K562 (cell line): ENCODE results near the gene MIEF1. TPM values are rescaled to one million over a fixed set of nuclear protein-coding genes. Genes with fewer than 3 reads are reported as not detected.

Experiments
- ATAC-seq: fragments of 200-7000 bp; cut with Tn5 transposase; 3 replicates; pipeline ENCODE4 v1.9.1; 2020; ENCODE audit warnings: moderate library complexity
- BruUV-seq: library from RNA; stranded (reverse); fragments of 400-500 nt; replicated peaks from 2 replicates; lab custom pipeline; 2021; lab: Mats Ljungman, UMichigan
- CTCF ChIA-PET: fragments of 300-600 bp; formaldehyde crosslinking; extraction: SDS; loops from one replicate; lab custom pipeline; 2021; ENCODE audit warnings: low intra/inter-chr PET ratio; lab: Yijun Ruan, JAX
- POLR2A ChIA-PET: fragments of 300-600, 350-650 bp; sonication (Branson Sonifier 250); formaldehyde crosslinking; extraction: SDS; loops from one replicate; lab custom pipeline; 2021; ENCODE audit warnings: antibody characterized with exemption, inconsistent platforms; lab: Yijun Ruan, JAX
- DNase-seq, 4 experiments: peaks; one replicate each; pipeline versions ENCODE4 v3.0.0 to v3.0.0-alpha.2; 2011 to 2018; ENCODE audit warnings: low spot score in 3 of 4, mixed read lengths in 3 of 4; ENCODE audit errors: extremely low read depth in 1 of 4
- FAIRE-seq: peaks from 2 replicates; lab custom pipeline; 2011; peaks lifted over from hg19 to GRCh38; lab: Jason Lieb, UNC
- H2AFZ ChIP-seq: 2 replicates; pipeline ENCODE4 v1.6.0; 2011; ENCODE audit warnings: low read depth, low read length, control low read depth, inconsistent platforms
- H3K27ac ChIP-seq: fragments of 200-600 bp; 3 replicates; pipeline ENCODE4 v1.8.0; 2011; ENCODE audit warnings: low read depth, mild to moderate bottlenecking, control low read depth, inconsistent platforms, low read length, moderate library complexity, mixed read lengths; ENCODE audit errors: extremely low read depth
- H3K27me3 ChIP-seq, 2 experiments: fragments of 300-600 bp in 1 of 2; 2 replicates in 1 of 2; 3 replicates in 1 of 2; pipeline versions ENCODE4 v1.6.0 to v1.8.0; 2011; ENCODE audit warnings: inconsistent platforms in 2 of 2, low read length in 2 of 2, mild to moderate bottlenecking in 1 of 2, mixed read lengths in 1 of 2, moderate library complexity in 1 of 2; ENCODE audit not compliant: control insufficient read depth in 2 of 2, insufficient read depth in 2 of 2
- H3K36me3 ChIP-seq: fragments of 300-600 bp; 3 replicates; pipeline ENCODE4 v1.8.0; 2011; ENCODE audit warnings: mild to moderate bottlenecking, low read length, inconsistent platforms; ENCODE audit not compliant: control insufficient read depth, insufficient read depth
- H3K4me1 ChIP-seq, 2 experiments: fragments of 200-600 bp in 1 of 2; replicated peaks in 1 of 2; 2 replicates in 1 of 2; 3 replicates in 1 of 2; pipeline versions ENCODE4 v1.5.1 to v1.8.0; 2011; ENCODE audit warnings: inconsistent platforms in 2 of 2, low read length in 2 of 2, mild to moderate bottlenecking in 1 of 2, mixed read lengths in 1 of 2, moderate library complexity in 1 of 2; ENCODE audit not compliant: control insufficient read depth in 2 of 2, insufficient read depth in 2 of 2
- H3K4me2 ChIP-seq: 2 replicates; pipeline ENCODE4 v1.6.1; 2011; ENCODE audit warnings: low read length, control low read depth, inconsistent platforms, mixed read lengths; ENCODE audit not compliant: insufficient read depth
- H3K4me3 ChIP-seq: fragments of 200-600 bp; sonication (generic), shearing (Covaris generic); 2 replicates; pipeline ENCODE4 v1.5.1; 2016; ENCODE audit warnings: control low read depth, inconsistent platforms
- H3K79me2 ChIP-seq: fragments of 200-600 bp; 3 replicates; pipeline ENCODE4 v1.8.0; 2011; ENCODE audit warnings: low read length, inconsistent platforms; ENCODE audit not compliant: control insufficient read depth, insufficient read depth
- H3K9ac ChIP-seq, 2 experiments: 2 replicates each; pipeline versions ENCODE4 v1.6.0 to v1.6.1; 2011; ENCODE audit warnings: low read depth in 2 of 2, low read length in 2 of 2, control low read depth in 1 of 2, inconsistent platforms in 1 of 2, mild to moderate bottlenecking in 1 of 2, mixed read lengths in 1 of 2; ENCODE audit not compliant: insufficient read depth in 1 of 2
- H3K9me1 ChIP-seq: one replicate; pipeline ENCODE4 v1.6.0; 2011; ENCODE audit warnings: inconsistent platforms, mild to moderate bottlenecking, low read length, moderate library complexity; ENCODE audit not compliant: control insufficient read depth, insufficient read depth
- H3K9me3 ChIP-seq: replicated peaks from 2 replicates; pipeline ENCODE4 v1.5.1; 2011; ENCODE audit warnings: low read depth, low read length, inconsistent platforms; ENCODE audit not compliant: control insufficient read depth, insufficient read depth
- H4K20me1 ChIP-seq: replicated peaks from 2 replicates; pipeline ENCODE4 v1.6.1; 2011; ENCODE audit warnings: low read length, inconsistent platforms, mixed read lengths; ENCODE audit not compliant: control insufficient read depth, insufficient read depth
- CREB1 ChIP-seq, 2 experiments: sonication (generic) in 1 of 2; formaldehyde crosslinking in 1 of 2; IDR thresholded peaks; 2 replicates each; pipeline versions ENCODE4 v1.6.1 to v1.8.0; 2012 to 2022; ENCODE audit warnings: inconsistent platforms in 1 of 2, mild to moderate bottlenecking in 1 of 2, missing genetic modification reagents in 1 of 2, moderate library complexity in 1 of 2
- GTF2E2 ChIP-seq: fragments of 200-800 bp; sonication (Bioruptor generic); IDR thresholded peaks from 2 replicates; pipeline ENCODE4 v1.6.1; 2016; ENCODE audit warnings: missing genetic modification characterization, missing compliant biosample characterization
- HDAC3 ChIP-seq: fragments of 450-650 bp; IDR thresholded peaks from 2 replicates; pipeline ENCODE4 v1.6.1; 2018; ENCODE audit warnings: borderline replicate concordance, mild to moderate bottlenecking, moderate library complexity; ENCODE audit not compliant: partially characterized antibody
- JUN ChIP-seq, 2 experiments: sonication (generic) in 1 of 2; formaldehyde crosslinking in 1 of 2; IDR thresholded peaks; 2 replicates each; pipeline versions ENCODE4 v1.6.1 to v1.8.0; 2012 to 2022; ENCODE audit warnings: borderline replicate concordance in 2 of 2, mild to moderate bottlenecking in 2 of 2, improper control_type of control experiment in 1 of 2, low read depth in 1 of 2, low read length in 1 of 2, missing genetic modification reagents in 1 of 2
- MBD2 ChIP-seq: sonication (generic); IDR thresholded peaks from 2 replicates; pipeline ENCODE4 v1.6.1; 2016; ENCODE audit warnings: low read depth, borderline replicate concordance
- SRSF9 ChIP-seq: fragments of 200-400 bp; formaldehyde crosslinking; IDR thresholded peaks from 2 replicates; pipeline ENCODE4 v1.6.1; 2017; ENCODE audit warnings: low read depth, low read length, borderline replicate concordance
- TEAD4 ChIP-seq, 2 experiments: sonication (generic) in 1 of 2; formaldehyde crosslinking in 1 of 2; IDR thresholded peaks; 2 replicates each; pipeline versions ENCODE4 v1.6.1 to v1.8.0; 2012 to 2022; ENCODE audit warnings: borderline replicate concordance in 1 of 2, inconsistent platforms in 1 of 2, low read length in 1 of 2, mild to moderate bottlenecking in 1 of 2, missing genetic modification reagents in 1 of 2
- U2AF2 ChIP-seq: fragments of 200-400 bp; formaldehyde crosslinking; optimal IDR thresholded peaks from 2 replicates; pipeline ENCODE3; 2017; ENCODE audit warnings: low read depth, mild to moderate bottlenecking, low read length
- WGBS: fragments of 100-300 bp; shearing (Covaris generic); methylation state at CpG from one replicate; pipeline ENCODE4 v1.1.6; 2016; ENCODE audit warnings: low coverage, mixed read lengths; ENCODE audit not compliant: insufficient coverage; ENCODE audit errors: missing lambda C conversion rate; 5-methylcytosine and 5-hydroxymethylcytosine counted together
- in situ Hi-C: fragments of 300-500 bp; cut with MboI; formaldehyde crosslinking; loops from 4 replicates; pipeline ENCODE4 v1.15.0; 2018; ENCODE audit warnings: inconsistent platforms, mixed read lengths
- intact Hi-C: fragments of 100-400 bp; cut with micrococcal nuclease; formaldehyde crosslinking; loops from 2 replicates; pipeline ENCODE4 v1.14.2; 2022
- polyA plus RNA-seq, 8 experiments: library from polyadenylated mRNA; depleted of rRNA in 4 of 8; stranded (reverse) in 5 of 8; unstranded in 3 of 8; fragments of >200 nt; fragmentation: Nextera tagmentation in 2 of 8; fragmentation: Illumina TruSeq in 1 of 8; extraction: Ambion mirVana in 2 of 8; extraction: Trizol in 1 of 8; gene quantifications; 2 replicates each; pipeline versions ENCODE4 v1.2.1 to v1.2.3, GENCODE V29; 2011 to 2014; ENCODE audit warnings: inconsistent platforms in 1 of 8, missing spikeins in 1 of 8
- total RNA-seq, 7 experiments: library from RNA; depleted of rRNA in 6 of 7; stranded (reverse); fragments of >200 nt in 6 of 7; fragmentation: Illumina TruSeq in 2 of 7; extraction: Trizol in 2 of 7; gene quantifications; 2 replicates each; pipeline versions ENCODE4 v1.2.1 to v1.2.3, GENCODE V29; 2011 to 2021; ENCODE audit warnings: low replicate concordance in 1 of 7
- TF ChIP-seq, protein P1 (sequence below): conservative IDR thresholded peaks from 2 replicates; pipeline ENCODE4 v1.6.1; 2011; ENCODE audit warnings: low read depth, mild to moderate bottlenecking, low read length; ENCODE audit not compliant: control insufficient read depth
- TF ChIP-seq, protein P2 (sequence below): fragments of 150-350 bp; IDR thresholded peaks from 2 replicates; pipeline ENCODE4 v1.6.1; 2014; ENCODE audit warnings: low read depth, mild to moderate bottlenecking, low read length, borderline replicate concordance
- TF ChIP-seq, protein P3 (sequence below): fragments of 250-450 bp; sonication (Bioruptor Pico); IDR thresholded peaks from 2 replicates; pipeline ENCODE4 v1.4.0; 2020; ENCODE audit warnings: borderline replicate concordance
- TF ChIP-seq, protein P4 (sequence below): fragments of 250-450 bp; sonication (Bioruptor Pico); IDR thresholded peaks from 2 replicates; pipeline ENCODE4 v1.5.0; 2020; ENCODE audit warnings: mild to moderate bottlenecking

The MIEF1 gene
- total and polyA plus RNA-seq, 9 of the 15 experiments (the other 6 are each of a cell fraction or from before 2014, with no cell fraction given) = 10.9 to 51.8 (median 25.5) TPM

DNA sequence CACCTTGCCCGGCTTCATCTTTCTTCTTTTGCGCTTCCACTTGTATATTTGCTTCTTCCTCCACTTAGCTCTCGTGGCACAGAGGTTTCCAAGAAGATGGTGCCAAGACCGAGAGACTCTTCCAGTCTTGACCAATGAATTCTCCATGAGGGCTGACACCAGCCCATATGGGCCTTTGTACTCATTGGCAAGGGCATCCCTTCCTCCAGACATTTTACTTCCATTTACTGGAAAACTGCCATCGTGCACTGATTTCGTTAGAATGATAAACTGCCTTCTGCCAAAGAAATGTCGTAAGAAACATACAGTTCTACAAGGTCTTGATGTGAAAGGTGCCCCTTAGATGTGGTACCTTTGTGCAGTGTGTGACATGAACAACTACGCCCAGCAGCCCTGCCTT lies 4.7 kb upstream of the MIEF1 start:
- in situ Hi-C loops = no loop called here
- no peak overlapping the region for H3K9ac ChIP-seq
- ATAC-seq = no peak
- TF ChIP-seq, protein P1, sequence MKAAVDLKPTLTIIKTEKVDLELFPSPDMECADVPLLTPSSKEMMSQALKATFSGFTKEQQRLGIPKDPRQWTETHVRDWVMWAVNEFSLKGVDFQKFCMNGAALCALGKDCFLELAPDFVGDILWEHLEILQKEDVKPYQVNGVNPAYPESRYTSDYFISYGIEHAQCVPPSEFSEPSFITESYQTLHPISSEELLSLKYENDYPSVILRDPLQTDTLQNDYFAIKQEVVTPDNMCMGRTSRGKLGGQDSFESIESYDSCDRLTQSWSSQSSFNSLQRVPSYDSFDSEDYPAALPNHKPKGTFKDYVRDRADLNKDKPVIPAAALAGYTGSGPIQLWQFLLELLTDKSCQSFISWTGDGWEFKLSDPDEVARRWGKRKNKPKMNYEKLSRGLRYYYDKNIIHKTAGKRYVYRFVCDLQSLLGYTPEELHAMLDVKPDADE = no peak
- TF ChIP-seq, protein P2, sequence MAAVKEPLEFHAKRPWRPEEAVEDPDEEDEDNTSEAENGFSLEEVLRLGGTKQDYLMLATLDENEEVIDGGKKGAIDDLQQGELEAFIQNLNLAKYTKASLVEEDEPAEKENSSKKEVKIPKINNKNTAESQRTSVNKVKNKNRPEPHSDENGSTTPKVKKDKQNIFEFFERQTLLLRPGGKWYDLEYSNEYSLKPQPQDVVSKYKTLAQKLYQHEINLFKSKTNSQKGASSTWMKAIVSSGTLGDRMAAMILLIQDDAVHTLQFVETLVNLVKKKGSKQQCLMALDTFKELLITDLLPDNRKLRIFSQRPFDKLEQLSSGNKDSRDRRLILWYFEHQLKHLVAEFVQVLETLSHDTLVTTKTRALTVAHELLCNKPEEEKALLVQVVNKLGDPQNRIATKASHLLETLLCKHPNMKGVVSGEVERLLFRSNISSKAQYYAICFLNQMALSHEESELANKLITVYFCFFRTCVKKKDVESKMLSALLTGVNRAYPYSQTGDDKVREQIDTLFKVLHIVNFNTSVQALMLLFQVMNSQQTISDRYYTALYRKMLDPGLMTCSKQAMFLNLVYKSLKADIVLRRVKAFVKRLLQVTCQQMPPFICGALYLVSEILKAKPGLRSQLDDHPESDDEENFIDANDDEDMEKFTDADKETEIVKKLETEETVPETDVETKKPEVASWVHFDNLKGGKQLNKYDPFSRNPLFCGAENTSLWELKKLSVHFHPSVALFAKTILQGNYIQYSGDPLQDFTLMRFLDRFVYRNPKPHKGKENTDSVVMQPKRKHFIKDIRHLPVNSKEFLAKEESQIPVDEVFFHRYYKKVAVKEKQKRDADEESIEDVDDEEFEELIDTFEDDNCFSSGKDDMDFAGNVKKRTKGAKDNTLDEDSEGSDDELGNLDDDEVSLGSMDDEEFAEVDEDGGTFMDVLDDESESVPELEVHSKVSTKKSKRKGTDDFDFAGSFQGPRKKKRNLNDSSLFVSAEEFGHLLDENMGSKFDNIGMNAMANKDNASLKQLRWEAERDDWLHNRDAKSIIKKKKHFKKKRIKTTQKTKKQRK = no peak
- no peak for TF ChIP-seq MBD2
- no peak for TF ChIP-seq GTF2E2 (tag)
- TF ChIP-seq, protein P3, sequence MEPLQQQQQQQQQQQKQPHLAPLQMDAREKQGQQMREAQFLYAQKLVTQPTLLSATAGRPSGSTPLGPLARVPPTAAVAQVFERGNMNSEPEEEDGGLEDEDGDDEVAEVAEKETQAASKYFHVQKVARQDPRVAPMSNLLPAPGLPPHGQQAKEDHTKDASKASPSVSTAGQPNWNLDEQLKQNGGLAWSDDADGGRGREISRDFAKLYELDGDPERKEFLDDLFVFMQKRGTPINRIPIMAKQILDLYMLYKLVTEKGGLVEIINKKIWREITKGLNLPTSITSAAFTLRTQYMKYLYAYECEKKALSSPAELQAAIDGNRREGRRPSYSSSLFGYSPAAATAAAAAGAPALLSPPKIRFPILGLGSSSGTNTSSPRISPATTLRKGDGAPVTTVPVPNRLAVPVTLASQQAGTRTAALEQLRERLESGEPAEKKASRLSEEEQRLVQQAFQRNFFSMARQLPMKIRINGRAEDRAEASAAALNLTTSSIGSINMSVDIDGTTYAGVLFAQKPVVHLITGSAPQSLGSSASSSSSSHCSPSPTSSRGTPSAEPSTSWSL (CRISPR knock-in tag) = no peak
- TF ChIP-seq CREB1 (IDR thresholded peaks at IDR 0.05) = no peak
- no peak for TF ChIP-seq CREB1 (CRISPR knock-in tag; IDR thresholded peaks at IDR 0.05)
- TF ChIP-seq, protein P4, sequence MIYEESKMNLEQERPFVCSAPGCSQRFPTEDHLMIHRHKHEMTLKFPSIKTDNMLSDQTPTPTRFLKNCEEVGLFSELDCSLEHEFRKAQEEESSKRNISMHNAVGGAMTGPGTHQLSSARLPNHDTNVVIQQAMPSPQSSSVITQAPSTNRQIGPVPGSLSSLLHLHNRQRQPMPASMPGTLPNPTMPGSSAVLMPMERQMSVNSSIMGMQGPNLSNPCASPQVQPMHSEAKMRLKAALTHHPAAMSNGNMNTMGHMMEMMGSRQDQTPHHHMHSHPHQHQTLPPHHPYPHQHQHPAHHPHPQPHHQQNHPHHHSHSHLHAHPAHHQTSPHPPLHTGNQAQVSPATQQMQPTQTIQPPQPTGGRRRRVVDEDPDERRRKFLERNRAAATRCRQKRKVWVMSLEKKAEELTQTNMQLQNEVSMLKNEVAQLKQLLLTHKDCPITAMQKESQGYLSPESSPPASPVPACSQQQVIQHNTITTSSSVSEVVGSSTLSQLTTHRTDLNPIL = no peak
- no peak for TF ChIP-seq U2AF2
- TF ChIP-seq JUN (IDR thresholded peaks at IDR 0.05; ENCODE audit: borderline replicate concordance, low read depth, low read length) = no peak
- TF ChIP-seq JUN (CRISPR knock-in tag; IDR thresholded peaks at IDR 0.05; ENCODE audit: borderline replicate concordance) = no peak
- no peak for TF ChIP-seq SRSF9
- no peak for TF ChIP-seq HDAC3
- no peak for TF ChIP-seq TEAD4 (IDR thresholded peaks at IDR 0.05; ENCODE audit: low read length)
- no peak for TF ChIP-seq TEAD4 (CRISPR knock-in tag; IDR thresholded peaks at IDR 0.05; ENCODE audit: borderline replicate concordance)

More for the DNA sequence above, 4.7 kb upstream of the MIEF1 start:
- H3K27ac ChIP-seq = no peak overlapping the region
- no peak overlapping the region for H3K4me2 ChIP-seq
- H3K9me1 ChIP-seq = no peaks in the 10 kb centered on the region
- H3K27me3 ChIP-seq = no peaks in the 10 kb centered on the region
- 67% methylated on average over 7 of the region's 8 CpGs for WGBS
- BruUV-seq = no TSS peak
- H3K79me2 ChIP-seq = peaks cover 3% of the 10 kb centered on the region
- FAIRE-seq (no peak), DNase-seq (no peak)
- ChIA-PET POLR2A (interaction anchor here (1.1 to 2.2 kb wide), 3 partner anchors 24 to 178 kb away, joined by 4 to 10 read pairs (median 5); partner anchors contain the start of gene RPL3), CTCF (interaction anchor here (1.0 kb wide), 1 partner anchor 21 kb away, joined by 3 read pairs; no protein-coding TSS in a partner anchor)
- no peaks in the 10 kb centered on the region for H3K9me3 ChIP-seq
- no peak overlapping the region for H3K4me3 ChIP-seq
- H3K4me1 ChIP-seq = peaks cover 24 to 30% of the 10 kb centered on the region in 2 experiments
- H2AFZ ChIP-seq = no peak overlapping the region
- H3K36me3 ChIP-seq = no peaks in the 10 kb centered on the region
- H4K20me1 ChIP-seq = no peaks in the 10 kb centered on the region
- intact Hi-C loops = loop anchor here (2.0 to 5.0 kb wide), 2 partner anchors 21 to 35 kb away; partner anchors contain the start of gene RPS19BP1
